DMS53 treated with DMSO at 0.1 percent for 48 hours (cell line): ENCODE results near the gene SLC35F3.

ENCODE experiments used
- DNase-seq: peaks from one replicate; lab custom pipeline; 2025; ENCODE audit not compliant: unreplicated experiment; lab: John Stamatoyannopoulos, UW

Gene SLC35F3

DNA sequence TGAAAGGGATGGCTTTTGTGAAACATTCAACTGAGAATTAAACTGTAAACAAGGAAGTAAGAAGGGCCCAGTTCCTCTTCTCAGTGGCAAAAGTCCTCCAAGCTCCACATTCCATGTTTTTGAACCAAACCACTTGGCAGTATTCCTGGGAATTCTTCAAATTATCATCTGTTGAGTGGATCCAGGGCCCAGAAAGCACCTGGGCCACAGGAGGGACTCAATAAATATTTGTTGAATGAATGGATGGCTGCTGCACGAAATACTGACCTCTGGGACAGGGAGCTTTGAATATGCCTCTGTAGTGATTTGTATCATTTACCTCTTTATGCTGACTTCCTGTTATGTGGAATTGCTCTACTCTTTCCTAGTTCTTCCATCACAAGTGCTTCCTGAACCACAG, 4.7 kb downstream of the SLC35F3 start:
- DNase-seq = no peak

GRCh38 chr1:233912447-233912846, 8.0 kb downstream of the SLC35F3 start:
- no peak for DNase-seq

GRCh38 chr1:233912909-233913308, 8.4 kb downstream of the SLC35F3 start:
- DNase-seq = no peak

GRCh38 chr1:233916706-233917105, 12.2 kb downstream of the SLC35F3 start:
- DNase-seq = no peak

GRCh38 chr1:233919786-233920185, 15.3 kb downstream of the SLC35F3 start:
- DNase-seq = no peak

DNA sequence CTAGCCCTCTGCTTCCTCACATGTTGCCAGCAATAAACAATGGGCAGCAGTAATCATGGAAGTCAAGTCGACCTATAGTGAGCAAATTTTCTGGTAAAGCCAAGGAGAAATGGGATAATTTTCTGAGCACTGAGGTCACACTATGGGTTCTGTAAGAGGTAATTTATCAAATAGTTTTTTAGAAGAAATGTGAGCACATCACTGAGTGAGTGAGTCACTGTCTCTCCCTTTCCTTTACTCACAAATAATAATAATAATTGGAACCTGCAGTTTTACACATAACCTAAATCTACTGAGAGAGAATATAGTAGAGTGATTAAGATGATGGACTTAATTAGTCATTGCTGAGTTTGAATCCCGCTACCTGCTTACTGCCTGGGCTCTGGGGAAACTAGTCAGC, 23.6 kb downstream of the SLC35F3 start:
- no peak for DNase-seq

DNA sequence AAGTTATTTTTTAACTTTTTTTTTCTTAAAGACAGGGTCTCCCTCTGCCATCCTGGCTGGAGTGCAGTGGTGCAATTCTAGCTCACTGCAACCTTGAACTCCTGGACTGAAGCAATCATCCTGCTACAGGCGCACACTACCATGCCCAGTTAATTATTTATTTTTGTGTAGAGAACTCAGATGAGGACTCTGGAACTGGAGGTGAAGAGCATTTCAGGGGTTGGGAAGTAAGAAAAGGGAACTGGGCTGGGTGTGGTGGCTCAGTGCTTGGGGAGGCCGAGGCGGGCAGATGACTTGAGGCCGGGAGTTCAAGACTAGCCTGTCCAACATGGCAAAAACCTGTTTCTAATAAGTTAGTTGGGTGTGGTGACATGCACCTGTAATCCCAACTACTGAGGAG, 28.9 kb downstream of the SLC35F3 start:
- no peak for DNase-seq

GRCh38 chr1:233935297-233935868, 30.9 kb downstream of the SLC35F3 start:
- peak; percentile 6 for DNase-seq

DNA sequence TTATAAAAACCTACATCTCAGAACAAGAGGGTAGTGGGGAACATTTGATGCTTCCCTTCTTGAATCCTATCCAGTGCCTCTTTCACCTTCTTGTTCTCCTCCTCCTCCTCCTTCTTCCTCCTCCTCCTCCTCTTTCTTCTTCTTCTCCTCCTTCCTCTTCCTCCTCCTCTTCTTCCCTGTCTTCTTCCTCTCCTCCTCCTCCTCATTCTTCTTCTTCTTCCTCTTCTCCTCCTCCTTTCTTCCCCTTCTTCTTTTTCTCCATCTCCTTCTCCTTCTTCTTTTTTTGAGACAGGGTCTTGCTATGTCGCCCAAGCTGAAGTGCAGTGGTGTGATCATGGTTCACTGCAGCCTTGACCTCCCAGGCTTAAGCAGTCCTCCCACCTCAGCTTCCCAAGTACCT, 31.9 kb downstream of the SLC35F3 start:
- DNase-seq = no peak

DNA sequence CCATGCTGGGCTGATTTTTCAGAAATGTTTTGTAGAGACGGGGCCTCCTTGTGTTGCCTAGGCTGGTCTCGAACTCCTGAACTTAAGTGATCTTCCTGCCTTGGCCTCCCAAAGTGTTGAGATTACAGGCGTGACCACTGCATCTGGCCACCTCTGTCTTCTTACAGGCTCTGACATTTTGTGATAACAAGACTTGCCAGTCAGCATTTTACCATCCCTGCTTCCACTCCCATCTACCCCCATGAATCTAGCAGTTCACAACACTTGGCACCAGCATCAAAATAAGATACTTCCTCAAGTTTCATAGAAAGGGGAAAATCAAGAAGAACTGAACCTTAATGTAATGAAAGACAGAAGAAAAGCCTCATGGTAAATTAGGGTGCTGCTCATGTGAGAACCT, 32.4 kb downstream of the SLC35F3 start:
- DNase-seq = no peak

DNA sequence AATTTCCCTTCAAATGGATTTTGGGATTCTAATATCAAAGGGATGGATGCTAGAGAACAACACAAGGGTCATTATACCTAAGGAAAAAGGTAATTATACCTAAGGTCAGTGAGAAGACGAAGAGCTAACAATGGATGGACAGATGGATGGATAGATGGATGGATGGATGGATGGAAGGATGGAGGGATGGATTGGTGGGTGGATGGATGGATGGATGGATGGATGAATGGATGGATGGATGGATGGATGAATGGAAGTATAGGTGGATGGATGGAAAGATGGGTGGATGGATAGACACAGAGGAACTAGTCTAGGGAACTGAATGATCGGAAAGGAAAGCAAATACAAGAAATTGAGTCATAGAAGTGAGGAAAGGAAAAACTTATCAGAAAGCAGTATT, 34.0 kb downstream of the SLC35F3 start:
- DNase-seq = no peak

DNA sequence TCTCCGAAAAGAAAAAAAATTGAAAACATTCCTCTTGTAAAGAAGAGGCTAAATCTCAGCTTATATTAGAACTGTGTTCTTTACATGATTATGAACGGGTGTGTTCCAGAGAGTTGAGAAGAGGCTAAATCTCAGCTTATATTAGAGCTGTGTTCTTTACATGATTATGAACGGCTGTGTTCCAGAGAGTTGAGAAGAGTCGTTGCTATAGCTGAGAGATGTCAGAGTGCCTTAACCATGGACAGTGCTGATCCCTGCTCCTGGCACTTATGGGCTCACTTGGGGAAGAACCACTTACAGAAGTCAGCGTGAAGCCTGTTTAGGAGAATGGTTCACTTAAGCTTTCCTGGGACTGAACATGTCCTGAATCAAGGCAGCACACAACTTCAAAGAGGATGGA, 35.0 kb downstream of the SLC35F3 start:
- DNase-seq = no peak

- no peak for DNase-seq
These were observed 36.4 kb downstream of the SLC35F3 start for GRCh38 chr1:233940908-233941307.

- no peak for DNase-seq
These were observed 40.1 kb downstream of the SLC35F3 start for GRCh38 chr1:233944601-233945000.

DNA sequence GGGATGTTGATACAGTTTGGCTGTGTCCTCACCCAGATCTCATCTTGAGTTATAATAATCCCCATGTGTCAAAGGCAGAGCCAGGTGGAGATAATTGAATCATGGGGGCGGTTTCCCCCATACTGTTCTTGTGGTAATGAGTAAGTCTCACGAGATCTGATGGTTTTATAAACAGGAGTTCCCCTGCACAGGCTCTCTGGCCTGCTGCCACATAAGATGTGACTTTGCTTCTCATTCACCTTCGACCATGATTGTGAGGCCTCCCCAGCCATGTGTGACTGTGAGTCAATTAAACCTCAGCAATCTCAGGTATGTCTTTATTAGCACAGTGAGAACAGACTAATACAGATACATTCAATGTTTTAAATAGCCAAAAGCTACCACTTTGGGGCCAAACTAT, 41.1 kb downstream of the SLC35F3 start:
- DNase-seq = no peak

DNA sequence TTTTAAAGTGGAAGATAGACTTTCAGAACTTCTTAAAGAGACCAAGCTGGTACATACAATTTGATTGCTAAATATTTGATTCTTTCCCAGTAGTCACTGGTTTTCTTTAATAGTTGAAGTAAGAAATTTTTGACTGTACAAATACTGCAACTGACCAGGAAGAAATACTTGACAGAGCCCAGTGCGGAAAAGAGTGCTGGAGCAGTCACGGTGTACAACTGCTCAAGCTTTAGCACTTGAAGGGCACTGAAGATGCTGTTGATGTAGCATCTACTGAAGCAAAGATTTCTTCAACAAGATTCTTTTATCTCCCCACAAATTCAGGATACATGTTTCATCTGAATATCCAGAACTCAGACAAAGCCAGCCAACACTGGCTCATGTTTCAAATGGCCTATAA, 41.5 kb downstream of the SLC35F3 start:
- DNase-seq = no peak

DNA sequence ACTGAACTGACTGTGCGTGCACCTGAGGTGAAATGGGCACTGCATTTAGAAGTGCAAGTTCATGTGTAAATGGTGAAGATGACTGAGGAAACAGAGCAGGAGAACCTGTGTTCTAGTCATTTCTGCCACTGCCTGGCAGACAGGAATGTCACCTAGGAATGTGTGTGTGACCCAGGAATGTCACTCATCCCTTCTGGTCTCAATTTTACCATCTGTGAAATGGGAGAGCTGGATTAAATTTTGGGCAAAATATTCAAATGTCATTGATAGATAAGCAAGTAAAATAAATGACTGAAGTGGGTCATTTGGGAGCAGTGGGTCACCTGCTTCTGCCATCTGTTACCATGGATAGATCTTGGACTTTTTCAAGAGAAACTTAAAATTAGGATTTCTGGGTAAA, 42.2 kb downstream of the SLC35F3 start:
- no peak for DNase-seq

GRCh38 chr1:233951804-233952203, 47.3 kb downstream of the SLC35F3 start:
- no peak for DNase-seq

GRCh38 chr1:233957691-233958090, 53.2 kb downstream of the SLC35F3 start:
- DNase-seq = no peak

- DNase-seq = no peak
These were observed 54.6 kb downstream of the SLC35F3 start for GRCh38 chr1:233959102-233959501.

DNA sequence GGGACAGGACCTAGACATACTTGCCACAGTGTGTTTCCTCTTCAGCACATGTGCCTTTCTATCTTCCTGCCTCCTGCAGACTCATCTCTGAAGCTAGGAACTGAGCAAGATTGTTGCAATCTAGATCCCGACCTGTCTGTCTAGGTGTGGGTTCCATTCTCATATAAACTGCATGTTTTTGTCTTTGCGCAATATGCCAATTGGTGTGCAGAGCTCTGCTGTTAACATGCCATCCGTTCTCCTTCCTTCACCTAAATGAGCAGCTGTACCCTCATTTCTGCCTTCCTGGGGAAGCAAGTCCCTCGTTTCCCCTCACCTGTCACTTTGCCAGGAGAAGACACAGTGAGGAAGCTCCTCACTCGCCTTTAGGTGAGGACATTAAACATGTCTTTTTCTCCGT, 55.5 kb downstream of the SLC35F3 start:
- DNase-seq = no peak

- no peak for DNase-seq
These were observed 55.9 kb downstream of the SLC35F3 start for GRCh38 chr1:233960386-233960785.

DNA sequence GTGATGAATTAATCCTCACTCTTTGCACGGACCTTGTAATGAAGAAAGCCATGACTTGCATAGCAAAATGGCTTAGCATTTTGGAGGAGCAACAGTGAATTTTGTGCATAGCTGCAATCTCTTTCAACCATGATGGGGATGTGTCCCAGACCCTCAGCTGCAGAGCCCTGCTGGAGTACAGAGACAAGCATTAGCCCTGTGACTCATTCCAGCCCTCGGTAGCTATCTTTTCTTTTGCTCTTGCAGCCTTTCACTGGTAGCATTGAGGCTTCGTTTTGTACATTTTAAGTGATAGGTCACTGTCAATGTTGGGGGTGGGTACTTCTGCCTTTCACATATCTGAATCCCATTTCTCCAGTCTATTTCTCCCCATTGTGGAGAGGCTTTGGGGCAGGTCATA, 58.4 kb downstream of the SLC35F3 start:
- DNase-seq = no peak

DNA sequence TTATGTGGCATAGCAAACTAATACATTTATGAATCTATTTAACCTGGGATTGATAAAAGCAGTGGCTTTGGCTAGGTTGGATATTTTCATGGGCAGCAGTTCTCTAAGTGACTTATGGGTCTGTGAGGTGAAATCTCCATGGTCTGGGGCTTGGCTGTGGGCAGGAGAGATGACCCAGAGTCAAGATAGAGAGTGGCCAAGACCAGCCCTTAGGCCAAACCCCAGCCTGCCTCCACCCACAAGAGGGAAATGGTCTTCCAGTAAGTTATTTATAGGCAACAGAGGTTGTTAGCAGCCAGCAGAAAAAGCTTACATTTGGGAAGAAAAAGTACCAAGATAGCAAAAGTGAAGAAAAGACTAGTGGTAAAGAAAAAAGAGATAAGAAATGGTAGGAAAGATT, 61.4 kb downstream of the SLC35F3 start:
- no peak for DNase-seq
